ENCODE results near the gene TWIST2. TPM values are rescaled to one million over a fixed set of nuclear protein-coding genes. Genes with fewer than 3 reads are reported as not detected.
A peak's percentile ranks its signal among the peaks of the same experiment; 100 is the strongest.

TWIST2 gene
- total RNA-seq, 1 experiment from 2014 or later: 0.22 TPM

DNA sequence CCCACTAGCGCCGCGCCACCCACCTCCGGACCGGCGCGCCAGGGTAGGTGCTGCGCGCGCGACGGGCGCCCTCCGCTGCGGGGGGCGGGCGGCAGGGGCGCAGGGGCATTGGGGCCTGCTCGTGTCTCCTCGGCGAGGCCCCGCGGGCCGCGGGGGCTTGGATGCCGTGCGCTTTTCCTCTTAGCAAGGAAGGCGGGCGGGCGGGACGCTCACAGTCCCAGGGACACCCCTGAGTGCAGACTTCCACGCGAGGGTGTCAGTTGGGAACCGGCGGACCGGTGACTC, 748 bp downstream of the TWIST2 start:
- H3K4me2 ChIP-seq (ENCODE audit: insufficient read depth, insufficient read length, low read length): peak overlapping the region; percentile 36
- H4K91ac ChIP-seq (ENCODE audit: insufficient read length, low read depth, low read length): no peak overlapping the region
- no peaks in the 10 kb centered on the region for H3K79me2 ChIP-seq (ENCODE audit: insufficient read depth, low read length)
- no peak overlapping the region for H4K5ac ChIP-seq (ENCODE audit: insufficient read length, low read depth, low read length)
- H3K23ac ChIP-seq (ENCODE audit: insufficient read length, low read depth, low read length): no peak overlapping the region
- no peak overlapping the region for H3K27ac Mint-ChIP-seq
- H3K23me2 ChIP-seq (ENCODE audit: insufficient read length, low read depth, low read length, poor library complexity, severe bottlenecking): peaks cover 25% of the 10 kb centered on the region
- peaks cover 92% of the 10 kb centered on the region for H3K27me3 Mint-ChIP-seq (ENCODE audit: low read depth)
- H2AK5ac ChIP-seq (ENCODE audit: insufficient read length, low read length): no peak overlapping the region
- H3K9me3 ChIP-seq (ENCODE audit: control insufficient read depth, low read depth, low read length): no peaks in the 10 kb centered on the region
- no peak overlapping the region for H3K18ac ChIP-seq (ENCODE audit: insufficient read length, low read depth, low read length)
- no peak overlapping the region for H2AFZ ChIP-seq (ENCODE audit: low read length)
- WGBS (ENCODE audit: extremely low coverage, insufficient read length, low lambda C conversion rate): no CpG with 5 or more reads among the region's 36 CpGs
- DNase-seq: no peak
- no peak overlapping the region for H3T11ph ChIP-seq (ENCODE audit: low read length)
- no peak overlapping the region for H3K56ac ChIP-seq (ENCODE audit: insufficient read length, low read depth, low read length)
- H3K4me1 Mint-ChIP-seq: peaks cover 4 to 6% of the 10 kb centered on the region in 2 experiments; a peak in 1 of 4 replicates
- no peak overlapping the region for H3K27ac ChIP-seq (ENCODE audit: insufficient read length, low read depth, low read length)
- H3K79me1 ChIP-seq (ENCODE audit: insufficient read depth, low read depth, low read length, poor library complexity, severe bottlenecking): no peaks in the 10 kb centered on the region
- H2BK12ac ChIP-seq (ENCODE audit: insufficient read length, low read depth, low read length): no peak overlapping the region
- no peak overlapping the region for H3K4ac ChIP-seq (ENCODE audit: low read depth, low read length)
- TF ChIP-seq, protein P1, sequence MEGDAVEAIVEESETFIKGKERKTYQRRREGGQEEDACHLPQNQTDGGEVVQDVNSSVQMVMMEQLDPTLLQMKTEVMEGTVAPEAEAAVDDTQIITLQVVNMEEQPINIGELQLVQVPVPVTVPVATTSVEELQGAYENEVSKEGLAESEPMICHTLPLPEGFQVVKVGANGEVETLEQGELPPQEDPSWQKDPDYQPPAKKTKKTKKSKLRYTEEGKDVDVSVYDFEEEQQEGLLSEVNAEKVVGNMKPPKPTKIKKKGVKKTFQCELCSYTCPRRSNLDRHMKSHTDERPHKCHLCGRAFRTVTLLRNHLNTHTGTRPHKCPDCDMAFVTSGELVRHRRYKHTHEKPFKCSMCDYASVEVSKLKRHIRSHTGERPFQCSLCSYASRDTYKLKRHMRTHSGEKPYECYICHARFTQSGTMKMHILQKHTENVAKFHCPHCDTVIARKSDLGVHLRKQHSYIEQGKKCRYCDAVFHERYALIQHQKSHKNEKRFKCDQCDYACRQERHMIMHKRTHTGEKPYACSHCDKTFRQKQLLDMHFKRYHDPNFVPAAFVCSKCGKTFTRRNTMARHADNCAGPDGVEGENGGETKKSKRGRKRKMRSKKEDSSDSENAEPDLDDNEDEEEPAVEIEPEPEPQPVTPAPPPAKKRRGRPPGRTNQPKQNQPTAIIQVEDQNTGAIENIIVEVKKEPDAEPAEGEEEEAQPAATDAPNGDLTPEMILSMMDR (conservative IDR thresholded peaks at IDR 0.05): no peak
- no peak overlapping the region for H2BK20ac ChIP-seq (ENCODE audit: low read depth, low read length, poor library complexity, severe bottlenecking)
- no peaks in the 10 kb centered on the region for H4K20me1 ChIP-seq (ENCODE audit: control insufficient read depth, insufficient read depth, insufficient read length)
- no peak overlapping the region for H2BK5ac ChIP-seq (ENCODE audit: insufficient read length, low read length)
- no peaks in the 10 kb centered on the region for H3K36me3 Mint-ChIP-seq (ENCODE audit: insufficient read depth in 1 of 3, low read depth in 3 of 3)
- H4K8ac ChIP-seq (replicated peaks; ENCODE audit: insufficient read length, low read depth, low read length): no peak overlapping the region
- H3K4me3 Mint-ChIP-seq: peak overlapping the region; percentile 50 to 81
- no peak overlapping the region for H2BK15ac ChIP-seq (ENCODE audit: low read depth, low read length)
- no peaks in the 10 kb centered on the region for H3K9me3 Mint-ChIP-seq
- H3K9ac ChIP-seq (ENCODE audit: extremely low read depth, insufficient read length, low read length): no peak overlapping the region
- no peak overlapping the region for H2BK120ac ChIP-seq (ENCODE audit: low read depth, low read length, poor library complexity, severe bottlenecking)
- H3K4me1 ChIP-seq (ENCODE audit: insufficient read depth, low read length): peaks cover 4% of the 10 kb centered on the region; the same call in 1 of the 2 replicates
- H3K14ac ChIP-seq (ENCODE audit: insufficient read depth, low read length): no peak overlapping the region
- H3K27me3 ChIP-seq (ENCODE audit: insufficient read depth, low read length): peaks cover 56% of the 10 kb centered on the region

Data from H9 (cell line).